Cardiac fibroblast (primary cell): ENCODE measurements around the gene PIM3.

Experiments used
- DNase-seq, 2 donors: peaks; one replicate each; pipeline versions ENCODE4 v3.0.0 to v3.0.0-alpha.2; 2010; ENCODE audit warnings: low read depth in 2 of 2
- H3K4me3 ChIP-seq, 2 donors: replicated peaks in 1 of 2; 1 replicate in 1 of 2; 2 replicates in 1 of 2; pipeline ENCODE4 v1.5.1; 2011; ENCODE audit warnings: low read depth in 2 of 2, low read length in 2 of 2, mild to moderate bottlenecking in 2 of 2, moderate library complexity in 1 of 2
- TF ChIP-seq, protein P1 (sequence below): IDR thresholded peaks from one replicate; pipeline ENCODE4 v1.5.1; 2011; ENCODE audit warnings: low read depth, mild to moderate bottlenecking, low read length, inconsistent platforms

PIM3 gene

DNA sequence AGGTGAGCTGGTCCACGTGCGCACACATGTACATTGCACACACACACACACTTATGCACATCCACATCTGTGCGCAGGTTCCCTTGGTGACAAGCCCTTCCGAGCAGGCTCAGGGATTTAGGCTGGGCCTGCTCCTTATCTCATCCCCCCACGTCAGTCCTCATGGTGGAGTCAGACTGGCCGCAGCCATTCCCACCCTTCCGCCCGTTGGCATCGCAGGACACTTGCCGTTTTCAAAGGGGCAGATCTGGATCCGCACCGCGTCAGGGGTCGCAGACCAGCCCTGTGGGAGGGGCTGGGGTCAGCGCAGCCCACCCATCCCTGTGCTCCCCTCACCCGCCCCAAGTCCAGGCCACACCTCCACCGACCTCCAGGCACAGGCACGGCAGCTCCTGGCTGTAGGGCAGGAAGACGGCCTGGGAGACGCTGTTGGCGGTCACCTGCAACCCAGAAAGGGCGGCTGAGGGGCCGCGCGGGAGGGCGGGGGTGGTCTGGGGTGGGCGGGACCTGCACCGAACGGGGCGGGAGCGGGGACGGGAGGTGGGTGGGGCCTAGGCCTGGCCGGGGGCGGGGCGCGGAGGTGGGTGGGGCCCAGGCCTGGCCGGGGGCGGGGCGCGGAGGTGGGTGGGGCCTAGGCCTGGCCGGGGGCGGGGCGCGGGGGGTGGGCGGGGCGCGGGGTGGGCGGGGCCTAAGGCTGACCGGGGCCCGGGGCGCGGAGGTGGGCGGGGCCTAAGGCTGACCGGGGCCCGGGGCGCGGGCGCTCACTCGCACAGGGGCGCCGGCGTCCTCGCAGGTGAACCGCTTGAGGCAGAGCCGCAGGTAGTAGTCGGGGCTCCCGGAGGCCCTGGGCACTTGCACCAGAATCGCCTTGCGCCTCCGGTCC lies 38.7 kb downstream of the PIM3 start:
- peak overlapping the region in 1 of 2 donors; percentile 39 for H3K4me3 ChIP-seq
- DNase-seq = peak in 1 of 2 donors; percentile 32
- TF ChIP-seq, protein P1, sequence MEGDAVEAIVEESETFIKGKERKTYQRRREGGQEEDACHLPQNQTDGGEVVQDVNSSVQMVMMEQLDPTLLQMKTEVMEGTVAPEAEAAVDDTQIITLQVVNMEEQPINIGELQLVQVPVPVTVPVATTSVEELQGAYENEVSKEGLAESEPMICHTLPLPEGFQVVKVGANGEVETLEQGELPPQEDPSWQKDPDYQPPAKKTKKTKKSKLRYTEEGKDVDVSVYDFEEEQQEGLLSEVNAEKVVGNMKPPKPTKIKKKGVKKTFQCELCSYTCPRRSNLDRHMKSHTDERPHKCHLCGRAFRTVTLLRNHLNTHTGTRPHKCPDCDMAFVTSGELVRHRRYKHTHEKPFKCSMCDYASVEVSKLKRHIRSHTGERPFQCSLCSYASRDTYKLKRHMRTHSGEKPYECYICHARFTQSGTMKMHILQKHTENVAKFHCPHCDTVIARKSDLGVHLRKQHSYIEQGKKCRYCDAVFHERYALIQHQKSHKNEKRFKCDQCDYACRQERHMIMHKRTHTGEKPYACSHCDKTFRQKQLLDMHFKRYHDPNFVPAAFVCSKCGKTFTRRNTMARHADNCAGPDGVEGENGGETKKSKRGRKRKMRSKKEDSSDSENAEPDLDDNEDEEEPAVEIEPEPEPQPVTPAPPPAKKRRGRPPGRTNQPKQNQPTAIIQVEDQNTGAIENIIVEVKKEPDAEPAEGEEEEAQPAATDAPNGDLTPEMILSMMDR = no peak

DNA sequence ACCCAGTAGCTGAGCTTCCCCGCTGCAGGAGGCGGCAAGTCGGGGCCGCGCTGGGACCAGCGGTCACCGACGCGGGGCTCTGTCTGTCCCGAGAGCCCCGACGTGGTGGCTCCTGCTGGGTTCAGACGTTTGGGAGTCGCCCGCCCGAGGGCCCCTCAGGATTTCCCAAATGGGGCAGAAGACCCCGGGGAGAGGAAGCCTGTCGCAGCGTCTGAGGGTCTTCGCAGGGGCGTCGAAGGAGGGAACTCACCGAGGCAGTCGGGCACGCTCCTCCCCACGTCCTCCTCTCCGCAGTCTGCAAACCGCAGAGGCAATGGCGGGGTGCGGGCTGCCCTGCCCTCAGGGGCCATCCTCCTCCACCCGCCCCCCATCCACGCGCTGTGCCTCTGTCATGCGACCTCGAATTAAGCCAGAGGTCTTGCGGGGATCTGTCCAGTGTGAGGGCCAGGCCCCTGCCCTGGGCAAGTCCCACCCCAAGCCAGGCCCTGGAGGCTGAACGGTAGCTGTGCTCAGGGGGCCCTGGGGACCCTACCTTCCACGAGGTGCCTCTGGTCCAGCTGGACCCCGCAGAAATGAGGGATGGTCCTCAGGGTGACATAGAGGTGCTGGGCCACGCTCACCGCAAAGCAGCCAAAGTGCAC lies 39.5 kb downstream of the PIM3 start:
- peak overlapping the region in 1 of 2 donors; percentile 30 for H3K4me3 ChIP-seq
- DNase-seq = no peak

DNA sequence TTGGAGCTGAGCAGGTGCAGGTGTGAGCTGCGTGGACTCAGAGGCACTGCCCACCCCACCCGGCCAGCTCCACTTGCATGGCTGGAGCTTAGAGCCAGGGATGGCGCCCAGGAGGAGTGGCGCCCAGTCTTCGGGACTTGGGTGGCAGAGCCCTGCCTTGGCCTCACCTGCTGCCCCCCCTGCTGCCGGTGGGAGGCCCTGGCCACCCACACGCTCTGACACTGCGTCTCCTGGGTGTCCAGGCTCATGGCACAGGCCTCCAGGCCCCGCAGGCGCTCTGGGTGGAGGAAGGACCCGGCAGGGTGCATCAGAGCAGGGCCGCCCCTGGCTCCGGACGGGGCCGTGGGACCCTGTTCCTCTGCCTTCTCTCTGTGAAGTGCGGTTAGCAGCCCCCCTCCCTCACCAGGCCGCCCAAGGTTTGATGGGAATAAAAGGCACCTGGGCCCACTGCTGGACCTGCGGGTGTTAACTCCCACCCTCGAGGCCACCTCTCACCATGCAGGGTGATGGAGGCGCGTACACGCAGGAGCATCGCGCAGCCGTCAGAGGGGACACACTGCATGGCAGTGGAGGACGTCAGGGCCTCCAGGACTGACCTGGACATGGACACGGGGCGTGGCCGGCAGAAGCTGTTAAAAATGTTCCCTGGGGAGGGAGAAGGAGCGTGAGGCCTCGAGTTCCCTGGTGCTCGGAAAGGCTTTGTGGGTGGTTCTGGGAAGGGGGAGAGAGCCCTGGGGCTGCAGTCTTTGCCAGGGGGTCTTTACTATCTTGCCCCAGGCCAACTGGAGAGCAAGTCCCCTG lies 40.2 kb downstream of the PIM3 start:
- no peak overlapping the region for H3K4me3 ChIP-seq
- DNase-seq = no peak
- TF ChIP-seq, protein P1 = no peak

More for the DNA sequence above, 39.5 kb downstream of the PIM3 start:
- TF ChIP-seq, protein P1 = no peak

DNA sequence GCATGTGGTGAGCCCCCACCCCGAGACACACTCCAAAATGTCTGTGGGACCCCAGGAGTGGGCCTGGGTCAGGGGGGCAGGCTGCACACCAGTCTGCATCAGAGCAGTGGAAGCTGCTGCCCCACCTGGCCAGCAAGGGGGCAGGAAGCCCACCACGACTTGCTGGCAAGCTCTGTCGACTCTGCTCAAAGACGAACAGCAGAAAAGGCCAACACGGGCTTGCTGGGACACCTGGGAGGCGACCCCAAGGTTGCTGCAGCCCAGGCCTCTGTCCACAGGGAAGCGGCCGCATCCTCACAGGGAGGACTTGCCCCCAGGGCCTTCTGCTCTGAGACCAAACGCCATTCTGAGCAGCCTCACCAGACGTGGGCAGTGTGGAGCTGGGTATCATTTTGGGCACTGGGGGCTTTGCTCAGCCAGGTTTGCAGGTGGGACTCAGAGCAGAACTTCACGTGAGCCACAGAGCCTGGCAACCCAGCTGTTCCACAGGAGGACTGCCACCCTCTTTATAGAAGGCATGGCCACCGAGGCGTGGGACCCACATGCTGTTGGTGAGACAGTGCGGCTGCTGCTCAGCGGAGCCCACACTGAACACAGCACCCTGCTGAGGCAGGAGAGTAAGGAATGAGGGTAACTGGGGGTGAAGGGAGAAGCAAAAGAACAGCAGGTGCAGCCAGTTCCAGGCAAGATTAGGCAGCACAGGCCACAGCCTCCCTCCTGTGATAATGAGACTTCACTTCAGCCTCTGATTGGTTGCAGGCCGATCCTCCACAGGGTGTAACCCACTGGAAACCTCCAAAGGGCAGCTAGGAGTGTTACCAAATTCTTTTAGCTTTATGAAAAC lies 41.0 kb downstream of the PIM3 start:
- H3K4me3 ChIP-seq = no peak overlapping the region

DNA sequence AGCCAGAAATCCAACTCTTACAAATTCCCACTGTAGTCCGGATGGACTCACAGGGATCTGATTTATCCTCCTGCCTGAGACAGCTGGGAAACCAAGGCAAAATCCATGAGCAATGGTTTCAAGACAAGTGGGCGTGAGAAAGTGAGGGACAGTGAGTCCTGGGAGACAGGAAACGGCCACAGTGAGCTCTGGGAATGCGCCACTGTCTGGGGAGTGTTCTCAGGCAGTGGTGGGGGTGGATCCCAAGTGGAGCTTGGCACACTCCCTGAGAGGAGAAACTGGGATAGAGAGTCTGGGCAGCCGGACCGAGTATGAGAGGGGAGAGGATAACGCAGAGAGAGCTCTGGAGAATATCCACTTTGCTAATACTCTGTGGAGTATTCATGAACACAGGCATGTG lies 42.2 kb downstream of the PIM3 start:
- DNase-seq = peak in 1 of 2 donors; percentile 16
- H3K4me3 ChIP-seq = no peak overlapping the region
- TF ChIP-seq, protein P1 = no peak

More for the DNA sequence above, 41.0 kb downstream of the PIM3 start:
- no peak for DNase-seq
- TF ChIP-seq, protein P1 = no peak

DNA sequence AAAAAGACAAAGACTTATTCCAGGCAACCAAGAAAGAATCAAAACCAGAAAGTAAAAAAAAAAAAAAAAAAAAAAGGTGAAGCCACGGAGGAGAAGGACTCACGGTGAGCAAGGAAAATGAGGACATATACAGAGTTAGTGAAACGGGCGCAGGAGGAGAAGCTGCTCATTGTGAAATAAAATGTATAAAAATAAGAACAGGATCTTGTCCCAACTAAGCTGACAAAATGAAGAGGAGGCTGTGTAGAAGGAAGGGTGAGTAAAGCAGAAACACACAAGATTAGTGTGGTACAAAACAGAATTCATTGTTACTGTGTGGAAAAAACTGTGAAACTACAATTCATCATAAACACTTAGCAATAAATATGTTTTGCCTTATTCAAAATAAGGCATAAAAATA lies 44.3 kb downstream of the PIM3 start:
- H3K4me3 ChIP-seq = no peak overlapping the region
- no peak for DNase-seq
- TF ChIP-seq, protein P1 = no peak
